T-helper 17 cell (primary cell): ENCODE results near the gene DHX16. TPM values are rescaled to one million over a fixed set of nuclear protein-coding genes. Genes with fewer than 3 reads are reported as not detected.
A peak's percentile ranks its signal among the peaks of the same experiment; 100 is the strongest.

Source experiments
- ATAC-seq: fragments of 150-1000 bp; cut with Tn5 transposase; 2 replicates; pipeline ENCODE4 v1.10.0; 2021; ENCODE audit warnings: mild to moderate bottlenecking, moderate library complexity
- DNase-seq, 3 donors: peaks; one replicate each; pipeline versions ENCODE4 v3.0.0 to v3.0.0-alpha.2; 2020 to 2021
- H3K9me3 ChIP-seq: one replicate; pipeline ENCODE4 v1.7.0; 2013; ENCODE audit warnings: low read length, mild to moderate bottlenecking; ENCODE audit not compliant: control insufficient read depth, poor library complexity, severe bottlenecking
- H3K27ac Mint-ChIP-seq: one replicate; pipeline ENCODE4 v1.8.0; 2022; ENCODE audit warnings: mild to moderate bottlenecking, moderate library complexity, mixed read lengths
- H3K27me3 Mint-ChIP-seq: one replicate; pipeline ENCODE4 v1.8.0; 2022; ENCODE audit warnings: mixed read lengths
- H3K36me3 Mint-ChIP-seq: one replicate; pipeline ENCODE4 v1.8.0; 2022; ENCODE audit warnings: low read depth, mixed read lengths
- H3K4me1 Mint-ChIP-seq: one replicate; pipeline ENCODE4 v1.8.0; 2022; ENCODE audit warnings: mild to moderate bottlenecking, mixed read lengths
- H3K4me3 Mint-ChIP-seq: one replicate; pipeline ENCODE4 v1.8.0; 2022; ENCODE audit warnings: mild to moderate bottlenecking, moderate library complexity, mixed read lengths
- total RNA-seq, 4 donors: library from RNA in 2 of 4; stranded (reverse) in 2 of 4; gene quantifications; one replicate each; pipeline ENCODE4 v1.2.3 and lab custom pipeline; 2022 to 2026

Gene DHX16
- total RNA-seq, 2 donors from 2014 or later, result 23.5 to 25.6 TPM

DNA sequence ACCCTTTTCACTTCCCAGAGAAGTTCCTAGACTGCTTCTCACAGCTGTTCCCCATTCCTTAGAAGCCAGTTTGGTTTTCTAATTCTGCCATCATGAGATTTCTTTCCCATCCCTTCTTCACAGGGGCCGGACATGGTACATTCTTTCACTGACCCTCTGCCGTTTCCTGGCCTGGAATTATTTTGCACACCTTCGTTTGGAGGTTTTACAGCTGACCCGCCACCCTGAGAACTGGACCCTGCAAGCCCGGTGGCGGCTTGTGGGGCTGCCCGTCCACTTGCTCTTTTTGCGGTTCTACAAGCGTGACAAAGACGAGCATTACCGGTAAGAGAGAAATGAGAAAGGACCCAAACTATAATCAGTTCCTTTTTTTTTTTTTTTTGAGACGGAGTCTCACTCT is 21.7 kb downstream of the DHX16 start:
- Mint-ChIP-seq H3K4me1 (peaks cover 9% of the 10 kb centered on the region), H3K36me3 (peaks cover 6% of the 10 kb centered on the region), H3K4me3 (peak overlapping the region; percentile 39), H3K27me3 (no peaks in the 10 kb centered on the region), H3K27ac (peak overlapping the region; percentile 78)
- ATAC-seq, result no peak
- no peaks in the 10 kb centered on the region for H3K9me3 ChIP-seq
- no peak for DNase-seq

DNA sequence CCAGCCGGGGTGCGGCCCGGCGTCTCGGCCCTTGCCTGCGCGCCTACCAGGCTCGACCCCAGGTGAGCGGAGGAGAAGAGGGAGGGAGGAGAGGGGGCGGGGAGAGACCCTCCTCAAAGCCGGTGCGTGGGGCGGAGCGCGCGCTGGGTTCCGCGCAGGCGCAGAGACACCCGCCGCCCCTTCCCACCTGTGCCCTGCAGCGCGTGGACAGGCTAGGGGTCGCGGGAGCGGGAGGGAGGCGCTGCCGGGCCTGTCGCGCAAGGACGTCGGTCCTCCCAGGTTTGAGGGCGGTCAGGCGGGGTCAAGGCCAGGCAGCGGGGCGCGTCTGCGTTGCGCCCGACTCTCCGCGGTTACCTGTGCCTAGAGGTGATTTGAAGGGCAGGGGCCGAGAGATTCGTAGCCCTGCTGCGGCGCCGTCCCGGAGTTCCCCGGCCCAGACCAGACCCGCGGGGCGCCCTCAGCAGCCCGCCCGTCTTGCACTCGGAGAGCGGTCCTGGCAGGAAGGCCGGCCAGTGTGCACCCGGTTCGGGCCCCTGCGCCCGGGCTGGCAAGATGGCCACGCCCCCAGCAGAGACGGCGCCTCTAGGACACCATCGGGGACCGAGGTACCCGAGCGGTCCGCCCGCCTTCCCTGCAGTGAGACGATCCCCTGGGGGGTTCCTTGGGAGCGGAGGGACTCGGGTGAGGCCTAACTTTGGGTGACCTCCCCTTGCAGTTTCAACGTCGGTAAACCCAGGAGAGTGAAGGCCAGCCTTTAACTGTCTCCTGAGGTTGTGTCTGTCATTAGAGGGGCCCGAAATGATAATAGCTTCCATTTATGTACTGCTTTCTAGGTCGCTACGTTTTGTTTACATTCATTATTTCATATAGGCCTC is 25.3 kb downstream of the DHX16 start:
- H3K4me3 Mint-ChIP-seq, result peak overlapping the region; percentile 91
- DNase-seq, result peak; percentile 41 to 60 (median 60)
- H3K27ac Mint-ChIP-seq, result peak overlapping the region; percentile 75
- H3K9me3 ChIP-seq, result no peaks in the 10 kb centered on the region
- peak; percentile 78 for ATAC-seq
- H3K27me3 Mint-ChIP-seq, result no peaks in the 10 kb centered on the region
- H3K36me3 Mint-ChIP-seq, result peaks cover 4% of the 10 kb centered on the region
- peaks cover 19% of the 10 kb centered on the region for H3K4me1 Mint-ChIP-seq

DNA sequence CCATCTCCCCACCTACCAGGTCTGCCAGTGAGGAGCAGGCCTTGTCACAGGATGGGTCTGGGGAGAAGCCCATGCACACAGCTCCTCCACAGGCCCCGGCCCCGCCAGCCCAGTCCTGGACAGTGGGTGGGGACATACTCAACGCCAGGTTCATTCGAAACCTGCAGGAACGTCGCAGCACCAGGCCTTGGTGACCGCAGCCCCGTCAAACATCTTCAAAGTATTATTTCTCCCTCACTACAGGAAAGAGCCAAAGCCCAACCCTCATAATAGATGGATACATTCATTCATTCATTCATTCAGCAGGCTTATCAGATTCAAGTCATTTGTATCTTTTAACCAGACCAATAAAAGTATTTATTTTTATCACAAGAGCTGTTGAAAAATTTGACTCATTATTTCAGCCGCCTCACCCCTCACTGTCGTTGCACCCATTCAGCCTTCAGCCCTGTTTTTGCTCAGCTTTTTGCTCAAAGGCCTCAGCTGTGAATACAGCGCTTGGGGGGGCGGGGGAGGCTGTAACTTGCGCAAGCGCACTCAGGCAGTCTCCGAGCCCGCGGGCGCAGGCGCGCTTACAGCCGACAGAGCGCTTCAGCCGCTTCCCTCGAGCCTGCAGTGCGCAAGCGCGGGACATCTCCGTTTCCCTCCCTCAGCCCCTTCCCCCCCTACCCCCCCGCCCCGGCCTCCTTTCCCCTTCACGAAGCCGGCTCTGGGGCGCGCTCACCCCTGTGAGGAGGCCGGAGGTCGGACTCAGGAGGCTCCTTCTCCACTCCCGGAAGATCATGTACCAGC is 26.2 kb downstream of the DHX16 start, which contains the start of gene C6orf136:
TSS of gene C6orf136 (plus strand) at position 684 of the 792 bp plus-strand sequence. CDS start at position 783, 99 bp downstream.
- peaks cover 4% of the 10 kb centered on the region for H3K36me3 Mint-ChIP-seq
- DNase-seq (peak; percentile 84 to 92 (median 92)), ATAC-seq (peak; percentile 83)
- H3K9me3 ChIP-seq, result no peaks in the 10 kb centered on the region
- peak within 1 kb of the TSS; percentile 91 for H3K4me3 Mint-ChIP-seq
- peak within 1 kb of the TSS; percentile 75 for H3K27ac Mint-ChIP-seq
- peaks cover 19% of the 10 kb centered on the region for H3K4me1 Mint-ChIP-seq
- no peaks in the 10 kb centered on the region for H3K27me3 Mint-ChIP-seq

- no peaks in the 10 kb centered on the region for H3K9me3 ChIP-seq
- no peaks in the 10 kb centered on the region for H3K27me3 Mint-ChIP-seq
- H3K4me1 Mint-ChIP-seq, result peaks cover 23% of the 10 kb centered on the region
- peak overlapping the region; percentile 75 for H3K27ac Mint-ChIP-seq
- peak overlapping the region; percentile 39 for H3K4me3 Mint-ChIP-seq
- peaks cover 5% of the 10 kb centered on the region for H3K36me3 Mint-ChIP-seq
- no peak for ATAC-seq
- no peak for DNase-seq
These were observed 26.8 kb downstream of the DHX16 start for GRCh38 chr6:30645989-30646388.

- Mint-ChIP-seq H3K4me3 (no peak overlapping the region), H3K4me1 (peaks cover 24% of the 10 kb centered on the region), H3K27me3 (no peaks in the 10 kb centered on the region), H3K36me3 (peaks cover 6% of the 10 kb centered on the region), H3K27ac (peak overlapping the region; percentile 37)
- ATAC-seq (no peak), DNase-seq (no peak)
- no peaks in the 10 kb centered on the region for H3K9me3 ChIP-seq
These were observed 28.0 kb downstream of the DHX16 start for GRCh38 chr6:30644769-30645168.

- Mint-ChIP-seq H3K4me3 (no peak overlapping the region), H3K36me3 (peaks cover 6% of the 10 kb centered on the region), H3K27ac (peak overlapping the region; percentile 37), H3K27me3 (no peaks in the 10 kb centered on the region), H3K4me1 (peaks cover 24% of the 10 kb centered on the region)
- no peaks in the 10 kb centered on the region for H3K9me3 ChIP-seq
- DNase-seq (no peak), ATAC-seq (no peak)
These were observed 29.1 kb downstream of the DHX16 start for GRCh38 chr6:30643656-30644055.

DNA sequence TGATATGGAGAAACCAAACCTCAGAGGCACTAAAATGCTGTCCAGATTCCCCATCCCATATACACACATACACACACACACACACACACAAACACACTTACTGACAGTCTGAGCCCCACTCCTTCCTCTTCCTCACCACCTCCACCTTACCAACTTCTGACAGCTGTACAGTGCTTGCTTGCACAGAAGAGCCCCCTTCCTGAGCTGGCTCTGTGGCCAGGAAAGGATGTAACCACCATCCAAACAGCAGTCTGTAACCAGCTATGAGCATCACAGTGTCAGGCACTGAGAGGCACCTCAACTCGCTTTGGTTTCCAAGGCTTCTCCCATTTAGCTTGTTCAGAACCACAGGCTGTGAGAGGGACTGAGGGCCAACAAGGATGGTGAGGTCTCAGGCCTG is 31.8 kb downstream of the DHX16 start:
- DNase-seq, result no peak
- ATAC-seq, result no peak
- Mint-ChIP-seq H3K36me3 (peaks cover 6% of the 10 kb centered on the region), H3K27ac (peak overlapping the region; percentile 78), H3K4me3 (no peak overlapping the region), H3K27me3 (no peaks in the 10 kb centered on the region), H3K4me1 (peaks cover 18% of the 10 kb centered on the region)
- H3K9me3 ChIP-seq, result no peaks in the 10 kb centered on the region

- H3K27me3 Mint-ChIP-seq, result no peaks in the 10 kb centered on the region
- no peaks in the 10 kb centered on the region for H3K9me3 ChIP-seq
- no peak for ATAC-seq
- no peak overlapping the region for H3K27ac Mint-ChIP-seq
- DNase-seq, result no peak
- H3K4me1 Mint-ChIP-seq, result peaks cover 17% of the 10 kb centered on the region
- H3K36me3 Mint-ChIP-seq, result peaks cover 8% of the 10 kb centered on the region
- no peak overlapping the region for H3K4me3 Mint-ChIP-seq
These were observed 32.3 kb downstream of the DHX16 start for GRCh38 chr6:30640481-30640880.

DNA sequence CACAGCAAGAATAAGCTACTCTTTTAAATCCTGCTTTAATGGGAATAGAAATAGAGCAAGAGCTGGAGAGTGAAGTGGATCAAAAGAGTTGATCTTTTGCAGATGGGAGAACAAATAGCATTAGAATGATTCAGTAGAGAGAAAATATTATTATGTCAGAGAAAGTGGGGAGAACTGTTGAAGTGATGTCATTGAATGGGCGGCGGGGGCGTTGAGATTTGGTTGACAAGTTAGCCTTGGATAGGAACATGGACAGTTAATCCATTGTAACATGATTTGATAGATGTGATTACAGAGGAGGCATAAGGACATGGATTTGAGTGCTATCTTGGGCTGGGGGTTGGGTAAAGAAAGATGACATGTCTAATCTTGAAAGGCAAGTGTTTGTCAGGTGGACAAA is 37.0 kb downstream of the DHX16 start:
- Mint-ChIP-seq H3K4me1 (peaks cover 9% of the 10 kb centered on the region), H3K27ac (no peak overlapping the region), H3K36me3 (peaks cover 9% of the 10 kb centered on the region), H3K4me3 (no peak overlapping the region), H3K27me3 (no peaks in the 10 kb centered on the region)
- DNase-seq (no peak), ATAC-seq (no peak)
- H3K9me3 ChIP-seq, result no peaks in the 10 kb centered on the region

- Mint-ChIP-seq H3K4me3 (peak within 1 kb of the TSS; percentile 92), H3K4me1 (peaks cover 17% of the 10 kb centered on the region), H3K27me3 (no peaks in the 10 kb centered on the region), H3K36me3 (peaks cover 6% of the 10 kb centered on the region), H3K27ac (peak within 1 kb of the TSS; percentile 94)
- ATAC-seq (peak; percentile 100), DNase-seq (peak; percentile 81 to 85 (median 83))
- H3K9me3 ChIP-seq, result no peaks in the 10 kb centered on the region
These were observed 46.1 kb downstream of the DHX16 start, which contains the start of gene ATAT1 for GRCh38 chr6:30626484-30627366. ATAT1 (plus strand) TSS chr6:30626874.

DNA sequence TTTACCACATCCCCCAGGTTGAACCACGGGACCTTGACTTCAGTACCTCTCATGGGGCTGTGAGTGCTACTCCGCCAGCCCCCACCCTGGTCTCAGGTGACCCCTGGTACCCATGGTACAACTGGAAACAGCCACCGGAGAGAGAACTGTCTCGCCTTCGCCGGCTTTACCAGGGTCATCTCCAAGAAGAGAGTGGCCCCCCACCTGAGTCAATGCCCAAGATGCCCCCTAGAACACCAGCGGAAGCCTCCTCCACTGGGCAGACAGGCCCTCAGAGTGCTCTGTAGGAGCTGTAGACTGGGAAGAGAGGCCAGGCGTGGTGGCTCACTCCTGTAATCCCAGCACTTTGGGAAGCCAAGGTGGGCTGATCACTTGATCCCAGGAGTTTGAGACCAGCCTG is 47.3 kb downstream of the DHX16 start:
- no peaks in the 10 kb centered on the region for H3K9me3 ChIP-seq
- H3K27ac Mint-ChIP-seq, result no peak overlapping the region
- no peak for ATAC-seq
- peaks cover 11% of the 10 kb centered on the region for H3K4me1 Mint-ChIP-seq
- no peak for DNase-seq
- no peaks in the 10 kb centered on the region for H3K27me3 Mint-ChIP-seq
- H3K36me3 Mint-ChIP-seq, result peaks cover 4% of the 10 kb centered on the region
- peak overlapping the region; percentile 92 for H3K4me3 Mint-ChIP-seq

DNA sequence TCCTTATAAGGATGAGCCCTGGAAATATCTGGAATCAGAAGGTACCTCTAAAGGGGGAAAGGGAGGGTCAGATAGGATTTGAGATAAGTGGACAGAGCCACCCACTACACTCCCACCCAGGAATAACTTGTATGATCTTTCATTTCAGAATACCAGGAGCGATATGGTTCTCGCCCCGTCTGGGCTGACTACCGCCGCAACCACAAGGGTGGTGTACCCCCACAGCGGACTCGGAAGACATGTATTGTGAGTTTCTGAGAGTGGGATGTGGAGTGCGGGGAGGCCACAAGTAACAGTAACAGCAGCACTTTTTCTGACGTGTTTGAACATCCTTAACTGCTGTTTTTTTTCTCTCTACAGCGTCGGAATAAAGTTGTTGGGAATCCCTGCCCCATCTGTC is 53.2 kb downstream of the DHX16 start:
- Mint-ChIP-seq H3K36me3 (peaks cover 14% of the 10 kb centered on the region), H3K4me1 (peaks cover 19% of the 10 kb centered on the region), H3K27ac (peak overlapping the region; percentile 97), H3K4me3 (peak overlapping the region; percentile 89), H3K27me3 (no peaks in the 10 kb centered on the region)
- DNase-seq (no peak), ATAC-seq (no peak)
- H3K9me3 ChIP-seq, result no peaks in the 10 kb centered on the region
